ENCODE measurements around the gene LRRC74B. TPM values are rescaled to one million over a fixed set of nuclear protein-coding genes. Genes with fewer than 3 reads are reported as not detected.

The LRRC74B gene
- polyA plus RNA-seq, 10 donors: 0.05 to 0.49 (median 0.16) TPM; not detected in 3

- DNase-seq: no peak
Measured at GRCh38 chr22:21013657-21014201, 32.0 kb upstream of the LRRC74B start.

GRCh38 chr22:21014202-21014725 is 31.5 kb upstream of the LRRC74B start:
- DNase-seq: peak; percentile 88 to 96 (median 90)

- peak; percentile 57 to 82 (median 61) for DNase-seq
Measured at GRCh38 chr22:21014726-21015465, 30.9 kb upstream of the LRRC74B start, which contains the start of gene P2RX6. Gene P2RX6 (plus strand): TSS chr22:21015165. CDS start chr22:21015175, 10 bp downstream.

GRCh38 chr22:21015466-21016006 is 30.2 kb upstream of the LRRC74B start:
- DNase-seq: peak in 1 of 3 donors; percentile 23

- no peak for DNase-seq
Measured at GRCh38 chr22:21016644-21017420, 28.9 kb upstream of the LRRC74B start.

GRCh38 chr22:21018314-21018713 is 27.4 kb upstream of the LRRC74B start:
- no peak for DNase-seq

GRCh38 chr22:21020802-21021429 is 24.8 kb upstream of the LRRC74B start:
- no peak for DNase-seq

GRCh38 chr22:21022507-21022906 is 23.2 kb upstream of the LRRC74B start:
- DNase-seq: no peak

- DNase-seq: no peak
Measured at GRCh38 chr22:21022955-21023614, 22.7 kb upstream of the LRRC74B start.

- no peak for DNase-seq
Measured at GRCh38 chr22:21025266-21025665, 20.5 kb upstream of the LRRC74B start.

GRCh38 chr22:21025763-21026755 is 19.7 kb upstream of the LRRC74B start:
- no peak for DNase-seq

GRCh38 chr22:21026783-21027692 is 18.7 kb upstream of the LRRC74B start:
- DNase-seq: peak in 1 of 3 donors; percentile 61

- DNase-seq: no peak
Measured at GRCh38 chr22:21028277-21029251, 17.2 kb upstream of the LRRC74B start.

GRCh38 chr22:21029486-21030025 is 16.2 kb upstream of the LRRC74B start:
- no peak for DNase-seq

GRCh38 chr22:21030032-21030431 is 15.7 kb upstream of the LRRC74B start:
- DNase-seq: no peak

GRCh38 chr22:21030621-21031544 is 14.9 kb upstream of the LRRC74B start:
- DNase-seq: no peak
